HepG2 (cell line): Measurements from ENCODE around the gene KLC4. TPM values are rescaled to one million over a fixed set of nuclear protein-coding genes. Genes with fewer than 3 reads are reported as not detected.

Source experiments
- AHR ChIP-seq: IDR thresholded peaks from 2 replicates; pipeline ENCODE4 v1.6.1; 2018; ENCODE audit warnings: missing genetic modification reagents, missing compliant biosample characterization
- BORCS8-MEF2B ChIP-seq: sonication (generic); formaldehyde crosslinking; IDR thresholded peaks from 2 replicates; pipeline ENCODE4 v1.8.0; 2022; ENCODE audit warnings: mild to moderate bottlenecking, missing genetic modification reagents
- CBX2 ChIP-seq, 2 experiments: fragments of 200-600 bp in 1 of 2; sonication (generic); formaldehyde crosslinking in 1 of 2; IDR thresholded peaks; 2 replicates each; pipeline versions ENCODE4 v1.7.0 to v1.8.1; 2018 to 2022; ENCODE audit warnings: low read depth in 2 of 2, low read length in 1 of 2, mild to moderate bottlenecking in 1 of 2, missing genetic modification reagents in 1 of 2
- HCFC1 ChIP-seq: fragments of 150-350 bp; IDR thresholded peaks from 2 replicates; pipeline ENCODE4 v1.6.1; 2014; ENCODE audit warnings: low read depth, low read length
- HOXA9 ChIP-seq: sonication (generic); formaldehyde crosslinking; IDR thresholded peaks from 2 replicates; pipeline ENCODE4 v1.8.1; 2022; ENCODE audit warnings: missing genetic modification reagents, mild to moderate bottlenecking, moderate library complexity, borderline replicate concordance
- MBNL3 ChIP-seq: fragments of 250-450 bp; sonication (Bioruptor Pico); conservative IDR thresholded peaks from 2 replicates; pipeline ENCODE4 v1.8.0; 2022; ENCODE audit warnings: mild to moderate bottlenecking, inconsistent platforms
- RXRA ChIP-seq: sonication (generic); formaldehyde crosslinking; IDR thresholded peaks from 2 replicates; pipeline ENCODE4 v1.5.1; 2020; ENCODE audit warnings: missing genetic modification reagents
- SP140L ChIP-seq: sonication (generic); formaldehyde crosslinking; IDR thresholded peaks from 2 replicates; pipeline ENCODE4 v1.4.0; 2020; ENCODE audit warnings: missing genetic modification reagents, borderline replicate concordance
- SUZ12 ChIP-seq: fragments of 150-350 bp; IDR thresholded peaks from 2 replicates; pipeline ENCODE4 v1.6.1; 2014; ENCODE audit warnings: low read depth, low read length
- THAP8 ChIP-seq: sonication (generic); formaldehyde crosslinking; IDR thresholded peaks from 2 replicates; pipeline ENCODE4 v1.5.1; 2020; ENCODE audit warnings: missing genetic modification reagents, mild to moderate bottlenecking, borderline replicate concordance
- ZNF597 ChIP-seq: sonication (generic); formaldehyde crosslinking; IDR thresholded peaks from 2 replicates; pipeline ENCODE4 v1.5.0; 2020; ENCODE audit warnings: missing genetic modification reagents
- polyA plus RNA-seq, 8 experiments: library from polyadenylated mRNA; depleted of rRNA in 3 of 8; stranded (reverse) in 7 of 8; unstranded in 1 of 8; fragments of >200 nt; fragmentation: Illumina TruSeq in 4 of 8; extraction: Trizol in 4 of 8; gene quantifications; 2 replicates each; pipeline versions ENCODE4 v1.2.1 to v1.2.3, GENCODE V29; 2011 to 2016; ENCODE audit warnings: low read depth in 4 of 8, missing spikeins in 1 of 8, mixed read lengths in 1 of 8; ENCODE audit not compliant: insufficient read depth in 1 of 8
- total RNA-seq, 5 experiments: library from RNA; depleted of rRNA; stranded (reverse); fragments of >200 nt; fragmentation: Illumina TruSeq; extraction: Trizol; gene quantifications; 2 replicates each; pipeline ENCODE4 v1.2.3, GENCODE V29; 2016; ENCODE audit warnings: low read depth in 1 of 5
- TF ChIP-seq, protein P1 (sequence below): sonication (generic); formaldehyde crosslinking; IDR thresholded peaks from 2 replicates; pipeline ENCODE4 v1.8.0; 2022; ENCODE audit warnings: missing genetic modification reagents, mild to moderate bottlenecking, borderline replicate concordance
- TF ChIP-seq, protein P2 (sequence below): sonication (generic); formaldehyde crosslinking; IDR thresholded peaks from 2 replicates; pipeline ENCODE4 v1.8.1; 2022; ENCODE audit warnings: mild to moderate bottlenecking, missing genetic modification reagents
- TF ChIP-seq, protein P3 (sequence below): fragments of 450-650 bp; IDR thresholded peaks from 2 replicates; pipeline ENCODE4 v1.6.1; 2016
- TF ChIP-seq, protein P4 (sequence below): sonication (generic); formaldehyde crosslinking; IDR thresholded peaks from 2 replicates; pipeline ENCODE4 v1.4.0; 2020; ENCODE audit warnings: missing genetic modification reagents
- TF ChIP-seq, protein P5 (sequence below): sonication (generic); formaldehyde crosslinking; IDR thresholded peaks from 2 replicates; pipeline ENCODE4 v1.4.0; 2020; ENCODE audit warnings: low read depth, mild to moderate bottlenecking, missing genetic modification reagents

The KLC4 gene
- total and polyA plus RNA-seq, 2 of the 13 experiments (the other 11 are each of a cell fraction or from before 2014, with no cell fraction given): 45.4 to 70.4 TPM

DNA sequence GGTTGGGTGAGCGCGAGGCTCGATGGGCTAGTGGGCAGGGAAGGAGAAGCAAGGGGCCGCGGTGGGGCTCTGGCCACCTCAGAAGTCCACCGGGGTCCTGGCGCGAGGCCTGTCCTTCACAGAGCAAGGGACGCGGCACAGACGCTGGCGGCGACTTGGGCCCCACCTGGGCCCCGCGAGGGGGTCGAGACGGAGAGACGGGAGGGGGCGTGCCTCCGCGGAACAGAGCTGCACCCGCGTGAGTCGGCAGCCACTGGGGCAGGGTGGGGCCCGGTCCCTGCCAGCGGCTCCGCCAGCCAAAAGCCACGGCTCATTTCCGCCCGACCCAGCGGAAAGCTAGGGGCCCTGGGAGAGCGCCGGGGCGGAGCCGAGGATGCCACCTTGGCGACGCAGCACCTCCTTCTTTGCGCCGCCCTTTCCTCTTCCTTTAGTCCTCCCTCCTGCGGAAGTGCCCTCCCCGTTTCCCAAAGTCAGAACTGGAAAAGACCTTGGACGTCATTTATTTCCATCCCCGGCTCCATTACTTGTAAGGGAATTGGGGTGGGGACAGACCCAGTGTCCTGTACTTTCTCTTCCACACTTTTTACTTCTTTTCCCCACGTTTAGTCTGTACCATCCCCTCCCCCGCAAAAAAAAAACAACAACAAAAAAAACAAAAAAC, 5.8 kb upstream of the KLC4 start, which contains the start of gene CUL7 (continued):
- TF ChIP-seq, protein P1, sequence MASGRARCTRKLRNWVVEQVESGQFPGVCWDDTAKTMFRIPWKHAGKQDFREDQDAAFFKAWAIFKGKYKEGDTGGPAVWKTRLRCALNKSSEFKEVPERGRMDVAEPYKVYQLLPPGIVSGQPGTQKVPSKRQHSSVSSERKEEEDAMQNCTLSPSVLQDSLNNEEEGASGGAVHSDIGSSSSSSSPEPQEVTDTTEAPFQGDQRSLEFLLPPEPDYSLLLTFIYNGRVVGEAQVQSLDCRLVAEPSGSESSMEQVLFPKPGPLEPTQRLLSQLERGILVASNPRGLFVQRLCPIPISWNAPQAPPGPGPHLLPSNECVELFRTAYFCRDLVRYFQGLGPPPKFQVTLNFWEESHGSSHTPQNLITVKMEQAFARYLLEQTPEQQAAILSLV (CRISPR knock-in tag): peak; percentile 86
- no peak for TF ChIP-seq MBNL3 (CRISPR knock-in tag)
- peak; percentile 97 for TF ChIP-seq AHR (CRISPR knock-in tag)
- TF ChIP-seq, protein P2, sequence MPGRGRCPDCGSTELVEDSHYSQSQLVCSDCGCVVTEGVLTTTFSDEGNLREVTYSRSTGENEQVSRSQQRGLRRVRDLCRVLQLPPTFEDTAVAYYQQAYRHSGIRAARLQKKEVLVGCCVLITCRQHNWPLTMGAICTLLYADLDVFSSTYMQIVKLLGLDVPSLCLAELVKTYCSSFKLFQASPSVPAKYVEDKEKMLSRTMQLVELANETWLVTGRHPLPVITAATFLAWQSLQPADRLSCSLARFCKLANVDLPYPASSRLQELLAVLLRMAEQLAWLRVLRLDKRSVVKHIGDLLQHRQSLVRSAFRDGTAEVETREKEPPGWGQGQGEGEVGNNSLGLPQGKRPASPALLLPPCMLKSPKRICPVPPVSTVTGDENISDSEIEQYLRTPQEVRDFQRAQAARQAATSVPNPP (CRISPR knock-in tag): peak; percentile 87
- TF ChIP-seq, protein P3, sequence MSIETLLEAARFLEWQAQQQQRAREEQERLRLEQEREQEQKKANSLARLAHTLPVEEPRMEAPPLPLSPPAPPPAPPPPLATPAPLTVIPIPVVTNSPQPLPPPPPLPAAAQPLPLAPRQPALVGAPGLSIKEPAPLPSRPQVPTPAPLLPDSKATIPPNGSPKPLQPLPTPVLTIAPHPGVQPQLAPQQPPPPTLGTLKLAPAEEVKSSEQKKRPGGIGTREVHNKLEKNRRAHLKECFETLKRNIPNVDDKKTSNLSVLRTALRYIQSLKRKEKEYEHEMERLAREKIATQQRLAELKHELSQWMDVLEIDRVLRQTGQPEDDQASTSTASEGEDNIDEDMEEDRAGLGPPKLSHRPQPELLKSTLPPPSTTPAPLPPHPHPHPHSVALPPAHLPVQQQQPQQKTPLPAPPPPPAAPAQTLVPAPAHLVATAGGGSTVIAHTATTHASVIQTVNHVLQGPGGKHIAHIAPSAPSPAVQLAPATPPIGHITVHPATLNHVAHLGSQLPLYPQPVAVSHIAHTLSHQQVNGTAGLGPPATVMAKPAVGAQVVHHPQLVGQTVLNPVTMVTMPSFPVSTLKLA: no peak; the same call in 1 of the 2 replicates
- TF ChIP-seq, protein P4, sequence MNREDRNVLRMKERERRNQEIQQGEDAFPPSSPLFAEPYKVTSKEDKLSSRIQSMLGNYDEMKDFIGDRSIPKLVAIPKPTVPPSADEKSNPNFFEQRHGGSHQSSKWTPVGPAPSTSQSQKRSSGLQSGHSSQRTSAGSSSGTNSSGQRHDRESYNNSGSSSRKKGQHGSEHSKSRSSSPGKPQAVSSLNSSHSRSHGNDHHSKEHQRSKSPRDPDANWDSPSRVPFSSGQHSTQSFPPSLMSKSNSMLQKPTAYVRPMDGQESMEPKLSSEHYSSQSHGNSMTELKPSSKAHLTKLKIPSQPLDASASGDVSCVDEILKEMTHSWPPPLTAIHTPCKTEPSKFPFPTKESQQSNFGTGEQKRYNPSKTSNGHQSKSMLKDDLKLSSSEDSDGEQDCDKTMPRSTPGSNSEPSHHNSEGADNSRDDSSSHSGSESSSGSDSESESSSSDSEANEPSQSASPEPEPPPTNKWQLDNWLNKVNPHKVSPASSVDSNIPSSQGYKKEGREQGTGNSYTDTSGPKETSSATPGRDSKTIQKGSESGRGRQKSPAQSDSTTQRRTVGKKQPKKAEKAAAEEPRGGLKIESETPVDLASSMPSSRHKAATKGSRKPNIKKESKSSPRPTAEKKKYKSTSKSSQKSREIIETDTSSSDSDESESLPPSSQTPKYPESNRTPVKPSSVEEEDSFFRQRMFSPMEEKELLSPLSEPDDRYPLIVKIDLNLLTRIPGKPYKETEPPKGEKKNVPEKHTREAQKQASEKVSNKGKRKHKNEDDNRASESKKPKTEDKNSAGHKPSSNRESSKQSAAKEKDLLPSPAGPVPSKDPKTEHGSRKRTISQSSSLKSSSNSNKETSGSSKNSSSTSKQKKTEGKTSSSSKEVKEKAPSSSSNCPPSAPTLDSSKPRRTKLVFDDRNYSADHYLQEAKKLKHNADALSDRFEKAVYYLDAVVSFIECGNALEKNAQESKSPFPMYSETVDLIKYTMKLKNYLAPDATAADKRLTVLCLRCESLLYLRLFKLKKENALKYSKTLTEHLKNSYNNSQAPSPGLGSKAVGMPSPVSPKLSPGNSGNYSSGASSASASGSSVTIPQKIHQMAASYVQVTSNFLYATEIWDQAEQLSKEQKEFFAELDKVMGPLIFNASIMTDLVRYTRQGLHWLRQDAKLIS (CRISPR knock-in tag): peak; percentile 71; the same call in 1 of the 2 replicates
- peak; percentile 96; the same call in 1 of the 2 replicates for TF ChIP-seq THAP8
- peak; percentile 88 for TF ChIP-seq RXRA (CRISPR knock-in tag)
- TF ChIP-seq, protein P5, sequence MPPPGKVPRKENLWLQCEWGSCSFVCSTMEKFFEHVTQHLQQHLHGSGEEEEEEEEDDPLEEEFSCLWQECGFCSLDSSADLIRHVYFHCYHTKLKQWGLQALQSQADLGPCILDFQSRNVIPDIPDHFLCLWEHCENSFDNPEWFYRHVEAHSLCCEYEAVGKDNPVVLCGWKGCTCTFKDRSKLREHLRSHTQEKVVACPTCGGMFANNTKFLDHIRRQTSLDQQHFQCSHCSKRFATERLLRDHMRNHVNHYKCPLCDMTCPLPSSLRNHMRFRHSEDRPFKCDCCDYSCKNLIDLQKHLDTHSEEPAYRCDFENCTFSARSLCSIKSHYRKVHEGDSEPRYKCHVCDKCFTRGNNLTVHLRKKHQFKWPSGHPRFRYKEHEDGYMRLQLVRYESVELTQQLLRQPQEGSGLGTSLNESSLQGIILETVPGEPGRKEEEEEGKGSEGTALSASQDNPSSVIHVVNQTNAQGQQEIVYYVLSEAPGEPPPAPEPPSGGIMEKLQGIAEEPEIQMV: peak; percentile 92
- no peak for TF ChIP-seq SUZ12
- no peak for TF ChIP-seq ZNF597 (CRISPR knock-in tag)
- peak; percentile 55 for TF ChIP-seq BORCS8-MEF2B (CRISPR knock-in tag)
- TF ChIP-seq CBX2 (IDR thresholded peaks at IDR 0.05; ENCODE audit: low read depth, low read length): no peak
- peak; percentile 66; the same call in 1 of the 2 replicates for TF ChIP-seq CBX2 (CRISPR knock-in tag; IDR thresholded peaks at IDR 0.05; ENCODE audit: low read depth)
- TF ChIP-seq SP140L (CRISPR knock-in tag): 0 out of 2 replicates have a peak, but pooled peaks have one; percentile 41
- TF ChIP-seq HCFC1: no peak; the same call in 1 of the 2 replicates
- no peak for TF ChIP-seq HOXA9 (CRISPR knock-in tag)
